NCI-H526 treated with DMSO at 0.1 percent for 48 hours (cell line): ENCODE data around the gene HSPG2.
A peak's percentile ranks its signal among the peaks of the same experiment; 100 is the strongest.

Experiments used
- DNase-seq: peaks from one replicate; lab custom pipeline; 2025; lab: John Stamatoyannopoulos, UW

The HSPG2 gene

GRCh38 chr1:21879928-21880618 is 57.0 kb downstream of the HSPG2 start:
- DNase-seq, result no peak

- no peak for DNase-seq
Observed at GRCh38 chr1:21878840-21879478, 58.2 kb downstream of the HSPG2 start.

GRCh38 chr1:21878009-21878773 is 58.9 kb downstream of the HSPG2 start:
- no peak for DNase-seq

- DNase-seq, result no peak
Observed at GRCh38 chr1:21876267-21876666, 60.8 kb downstream of the HSPG2 start.

- DNase-seq, result no peak
Observed at GRCh38 chr1:21875621-21876063, 61.5 kb downstream of the HSPG2 start.

GRCh38 chr1:21874778-21875547 is 62.1 kb downstream of the HSPG2 start:
- DNase-seq, result no peak

- DNase-seq, result no peak
Observed at GRCh38 chr1:21874328-21874727, 62.8 kb downstream of the HSPG2 start.

GRCh38 chr1:21873761-21874160 is 63.3 kb downstream of the HSPG2 start:
- no peak for DNase-seq

GRCh38 chr1:21873174-21873573 is 63.9 kb downstream of the HSPG2 start:
- DNase-seq, result no peak

GRCh38 chr1:21872445-21873079 is 64.5 kb downstream of the HSPG2 start:
- DNase-seq, result no peak

GRCh38 chr1:21871943-21872342 is 65.2 kb downstream of the HSPG2 start:
- DNase-seq, result no peak

GRCh38 chr1:21870611-21871010 is 66.5 kb downstream of the HSPG2 start:
- DNase-seq, result no peak

- DNase-seq, result no peak
Observed at GRCh38 chr1:21869620-21870121, 67.4 kb downstream of the HSPG2 start.

- no peak for DNase-seq
Observed at GRCh38 chr1:21868941-21869454, 68.1 kb downstream of the HSPG2 start.

- DNase-seq, result no peak
Observed at GRCh38 chr1:21868482-21868881, 68.6 kb downstream of the HSPG2 start.

- DNase-seq, result no peak
Observed at GRCh38 chr1:21867451-21867996, 69.6 kb downstream of the HSPG2 start.

- no peak for DNase-seq
Observed at GRCh38 chr1:21866707-21867043, 70.4 kb downstream of the HSPG2 start.

GRCh38 chr1:21865943-21866706 is 71.0 kb downstream of the HSPG2 start:
- peak; percentile 17 for DNase-seq

GRCh38 chr1:21865609-21865942 is 71.5 kb downstream of the HSPG2 start:
- DNase-seq, result no peak

GRCh38 chr1:21864730-21865129 is 72.4 kb downstream of the HSPG2 start:
- DNase-seq, result no peak

GRCh38 chr1:21863981-21864380 is 73.1 kb downstream of the HSPG2 start:
- no peak for DNase-seq
